ENCODE measurements around the gene PNPLA6.

The PNPLA6 gene

GRCh38 chr19:7550169-7550770 lies 14.8 kb downstream of the PNPLA6 start:
- peaks cover 16% of the 10 kb centered on the region for H3K36me3 Mint-ChIP-seq (ENCODE audit: low read depth)
- no peak overlapping the region for H3K27ac Mint-ChIP-seq
- H3K4me3 Mint-ChIP-seq = no peak overlapping the region
- H3K27me3 Mint-ChIP-seq (ENCODE audit: low read depth) = no peaks in the 10 kb centered on the region
- H3K4me1 Mint-ChIP-seq (ENCODE audit: low read depth) = peaks cover 8% of the 10 kb centered on the region
- no peaks in the 10 kb centered on the region for H3K9me3 Mint-ChIP-seq

GRCh38 chr19:7550987-7551761 lies 15.7 kb downstream of the PNPLA6 start:
- Mint-ChIP-seq H3K36me3 (ENCODE audit: low read depth) (peaks cover 14% of the 10 kb centered on the region), H3K4me3 (no peak overlapping the region), H3K9me3 (no peaks in the 10 kb centered on the region), H3K4me1 (ENCODE audit: low read depth) (peaks cover 5% of the 10 kb centered on the region), H3K27ac (no peak overlapping the region), H3K27me3 (ENCODE audit: low read depth) (no peaks in the 10 kb centered on the region)

GRCh38 chr19:7552781-7553180 lies 17.3 kb downstream of the PNPLA6 start:
- H3K9me3 Mint-ChIP-seq = no peaks in the 10 kb centered on the region
- H3K36me3 Mint-ChIP-seq (ENCODE audit: low read depth) = peaks cover 20% of the 10 kb centered on the region
- H3K27me3 Mint-ChIP-seq (ENCODE audit: low read depth) = no peaks in the 10 kb centered on the region
- no peak overlapping the region for H3K4me3 Mint-ChIP-seq
- peaks cover 5% of the 10 kb centered on the region for H3K4me1 Mint-ChIP-seq (ENCODE audit: low read depth)
- H3K27ac Mint-ChIP-seq = no peak overlapping the region

GRCh38 chr19:7554565-7554964 lies 19.0 kb downstream of the PNPLA6 start:
- Mint-ChIP-seq H3K9me3 (no peaks in the 10 kb centered on the region), H3K4me3 (no peak overlapping the region), H3K36me3 (ENCODE audit: low read depth) (peaks cover 30% of the 10 kb centered on the region), H3K4me1 (ENCODE audit: low read depth) (peaks cover 5% of the 10 kb centered on the region), H3K27me3 (ENCODE audit: low read depth) (no peaks in the 10 kb centered on the region), H3K27ac (no peak overlapping the region)

GRCh38 chr19:7554990-7555864 lies 19.7 kb downstream of the PNPLA6 start:
- Mint-ChIP-seq H3K4me3 (no peak overlapping the region), H3K27me3 (ENCODE audit: low read depth) (no peaks in the 10 kb centered on the region), H3K36me3 (ENCODE audit: low read depth) (peaks cover 31% of the 10 kb centered on the region), H3K9me3 (no peaks in the 10 kb centered on the region), H3K4me1 (ENCODE audit: low read depth) (peaks cover 5% of the 10 kb centered on the region), H3K27ac (no peak overlapping the region)

- peaks cover 5% of the 10 kb centered on the region for H3K4me1 Mint-ChIP-seq (ENCODE audit: low read depth)
- no peaks in the 10 kb centered on the region for H3K27me3 Mint-ChIP-seq (ENCODE audit: low read depth)
- H3K36me3 Mint-ChIP-seq (ENCODE audit: low read depth) = peaks cover 33% of the 10 kb centered on the region
- no peaks in the 10 kb centered on the region for H3K9me3 Mint-ChIP-seq
- no peak overlapping the region for H3K27ac Mint-ChIP-seq
- no peak overlapping the region for H3K4me3 Mint-ChIP-seq
Measured at GRCh38 chr19:7556696-7557315, 21.3 kb downstream of the PNPLA6 start.

- no peaks in the 10 kb centered on the region for H3K4me1 Mint-ChIP-seq (ENCODE audit: low read depth)
- no peak overlapping the region for H3K4me3 Mint-ChIP-seq
- H3K27ac Mint-ChIP-seq = no peak overlapping the region
- peaks cover 27% of the 10 kb centered on the region for H3K36me3 Mint-ChIP-seq (ENCODE audit: low read depth)
- no peaks in the 10 kb centered on the region for H3K9me3 Mint-ChIP-seq
- no peaks in the 10 kb centered on the region for H3K27me3 Mint-ChIP-seq (ENCODE audit: low read depth)
Measured at GRCh38 chr19:7558667-7559066, 23.1 kb downstream of the PNPLA6 start.

GRCh38 chr19:7559102-7559501 lies 23.6 kb downstream of the PNPLA6 start:
- H3K4me3 Mint-ChIP-seq = no peak overlapping the region
- H3K27ac Mint-ChIP-seq = no peak overlapping the region
- no peaks in the 10 kb centered on the region for H3K27me3 Mint-ChIP-seq (ENCODE audit: low read depth)
- peaks cover 27% of the 10 kb centered on the region for H3K36me3 Mint-ChIP-seq (ENCODE audit: low read depth)
- no peaks in the 10 kb centered on the region for H3K9me3 Mint-ChIP-seq
- no peaks in the 10 kb centered on the region for H3K4me1 Mint-ChIP-seq (ENCODE audit: low read depth)

- Mint-ChIP-seq H3K4me3 (no peak overlapping the region), H3K4me1 (ENCODE audit: low read depth) (no peaks in the 10 kb centered on the region), H3K9me3 (no peaks in the 10 kb centered on the region)
Measured at GRCh38 chr19:7560255-7560654, 24.7 kb downstream of the PNPLA6 start.

GRCh38 chr19:7561325-7561724 lies 25.8 kb downstream of the PNPLA6 start:
- Mint-ChIP-seq H3K27ac (no peak overlapping the region), H3K4me3 (no peak overlapping the region), H3K9me3 (no peaks in the 10 kb centered on the region), H3K36me3 (ENCODE audit: low read depth) (peaks cover 25% of the 10 kb centered on the region), H3K27me3 (ENCODE audit: low read depth) (no peaks in the 10 kb centered on the region), H3K4me1 (ENCODE audit: low read depth) (no peaks in the 10 kb centered on the region)

More at GRCh38 chr19:7560255-7560654, 24.7 kb downstream of the PNPLA6 start:
- Mint-ChIP-seq H3K27ac (no peak overlapping the region), H3K27me3 (ENCODE audit: low read depth) (no peaks in the 10 kb centered on the region), H3K36me3 (ENCODE audit: low read depth) (peaks cover 27% of the 10 kb centered on the region)

GRCh38 chr19:7562646-7563393 lies 27.3 kb downstream of the PNPLA6 start:
- Mint-ChIP-seq H3K9me3 (no peaks in the 10 kb centered on the region), H3K36me3 (ENCODE audit: low read depth) (peaks cover 19% of the 10 kb centered on the region), H3K27me3 (ENCODE audit: low read depth) (no peaks in the 10 kb centered on the region), H3K27ac (no peak overlapping the region), H3K4me3 (no peak overlapping the region), H3K4me1 (ENCODE audit: low read depth) (no peaks in the 10 kb centered on the region)

- Mint-ChIP-seq H3K9me3 (no peaks in the 10 kb centered on the region), H3K4me3 (no peak overlapping the region), H3K27me3 (ENCODE audit: low read depth) (no peaks in the 10 kb centered on the region), H3K36me3 (ENCODE audit: low read depth) (peaks cover 8% of the 10 kb centered on the region), H3K4me1 (ENCODE audit: low read depth) (no peaks in the 10 kb centered on the region), H3K27ac (no peak overlapping the region)
Measured at GRCh38 chr19:7564866-7565265, 29.3 kb downstream of the PNPLA6 start.

- Mint-ChIP-seq H3K27me3 (ENCODE audit: low read depth) (no peaks in the 10 kb centered on the region), H3K4me1 (ENCODE audit: low read depth) (no peaks in the 10 kb centered on the region), H3K4me3 (no peak overlapping the region), H3K27ac (no peak overlapping the region), H3K36me3 (ENCODE audit: low read depth) (peaks cover 5% of the 10 kb centered on the region), H3K9me3 (no peaks in the 10 kb centered on the region)
Measured at GRCh38 chr19:7565332-7565731, 29.8 kb downstream of the PNPLA6 start.

- H3K4me1 Mint-ChIP-seq (ENCODE audit: low read depth) = no peaks in the 10 kb centered on the region
- H3K27me3 Mint-ChIP-seq (ENCODE audit: low read depth) = no peaks in the 10 kb centered on the region
- no peaks in the 10 kb centered on the region for H3K9me3 Mint-ChIP-seq
- no peaks in the 10 kb centered on the region for H3K36me3 Mint-ChIP-seq (ENCODE audit: low read depth)
- H3K27ac Mint-ChIP-seq = no peak overlapping the region
- no peak overlapping the region for H3K4me3 Mint-ChIP-seq
Measured at GRCh38 chr19:7570761-7571160, 35.2 kb downstream of the PNPLA6 start.

All from T-helper 1 cell treated with Interleukin-12 subunit alpha and Interleukin-12 subunit beta and Interleukin-4 antibody, amounts not matched to agents 30 μg/mL and 1 μg/mL, for 36 hours (primary cell).